NCI-H2227 treated with DMSO at 0.1 percent for 48 hours (cell line): ENCODE results near the gene CNGB1.

Experiments used
- DNase-seq: peaks from one replicate; lab custom pipeline; 2025; lab: John Stamatoyannopoulos, UW

CNGB1 gene

DNA sequence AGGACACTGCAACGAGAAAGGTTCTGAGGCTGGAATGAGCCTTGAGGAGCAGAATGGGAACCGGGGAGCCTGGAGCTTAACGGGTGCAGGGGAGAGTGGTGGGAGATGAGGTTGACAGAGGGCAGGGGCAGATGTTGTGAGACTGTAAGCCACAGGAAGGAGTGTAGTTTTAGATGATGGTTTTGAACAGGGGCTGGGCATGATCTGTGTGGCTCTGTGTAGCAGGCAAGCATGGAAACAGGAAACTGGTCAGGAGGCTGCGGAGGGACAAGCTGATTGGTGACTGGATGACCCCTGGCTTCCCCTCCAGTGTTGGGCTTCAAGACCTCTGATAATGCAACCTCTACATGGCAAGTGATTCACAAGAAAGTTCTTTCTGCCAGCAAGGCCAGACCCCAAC lies 1.4 kb upstream of the CNGB1 start:
- DNase-seq: no peak

DNA sequence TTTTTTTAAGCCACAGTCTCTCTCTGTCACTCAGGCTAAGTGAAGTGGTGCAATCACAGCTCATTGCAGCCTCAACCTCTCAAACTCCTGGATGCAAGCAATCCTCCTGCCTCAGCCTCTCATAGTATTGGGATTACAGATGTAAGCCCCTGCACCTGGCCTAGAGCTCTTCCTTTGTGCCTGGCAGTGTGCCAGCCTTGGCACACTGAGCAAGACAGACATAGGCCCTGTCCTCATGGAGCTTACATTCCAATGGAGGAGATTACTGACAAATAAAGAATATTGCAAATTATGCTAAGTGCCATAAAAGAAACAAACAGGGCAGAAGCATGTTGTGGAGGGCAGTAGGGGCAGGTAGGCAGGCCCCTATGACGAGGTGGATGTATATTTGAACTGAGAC lies 920 bp upstream of the CNGB1 start:
- DNase-seq: no peak

DNA sequence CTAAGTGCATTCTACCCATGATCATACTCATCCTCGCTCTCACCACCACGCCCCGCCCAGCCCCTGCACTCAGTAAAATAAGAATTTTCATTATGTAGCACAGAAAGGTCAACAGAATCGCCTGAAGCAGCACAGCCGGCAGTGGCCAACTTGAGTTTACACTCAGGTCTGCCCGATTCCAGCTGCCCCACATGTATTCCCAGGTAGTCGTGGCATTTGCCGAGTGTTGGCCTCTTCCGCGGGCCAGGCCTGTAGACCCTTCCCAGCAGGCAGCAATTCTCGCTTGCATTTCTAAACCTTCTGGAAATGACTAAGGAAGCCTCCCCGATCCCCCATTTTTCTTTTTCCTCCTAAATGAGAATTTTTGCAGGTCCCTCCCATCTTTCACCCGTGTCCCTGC lies 609 bp downstream of the CNGB1 start:
- DNase-seq: no peak

DNA sequence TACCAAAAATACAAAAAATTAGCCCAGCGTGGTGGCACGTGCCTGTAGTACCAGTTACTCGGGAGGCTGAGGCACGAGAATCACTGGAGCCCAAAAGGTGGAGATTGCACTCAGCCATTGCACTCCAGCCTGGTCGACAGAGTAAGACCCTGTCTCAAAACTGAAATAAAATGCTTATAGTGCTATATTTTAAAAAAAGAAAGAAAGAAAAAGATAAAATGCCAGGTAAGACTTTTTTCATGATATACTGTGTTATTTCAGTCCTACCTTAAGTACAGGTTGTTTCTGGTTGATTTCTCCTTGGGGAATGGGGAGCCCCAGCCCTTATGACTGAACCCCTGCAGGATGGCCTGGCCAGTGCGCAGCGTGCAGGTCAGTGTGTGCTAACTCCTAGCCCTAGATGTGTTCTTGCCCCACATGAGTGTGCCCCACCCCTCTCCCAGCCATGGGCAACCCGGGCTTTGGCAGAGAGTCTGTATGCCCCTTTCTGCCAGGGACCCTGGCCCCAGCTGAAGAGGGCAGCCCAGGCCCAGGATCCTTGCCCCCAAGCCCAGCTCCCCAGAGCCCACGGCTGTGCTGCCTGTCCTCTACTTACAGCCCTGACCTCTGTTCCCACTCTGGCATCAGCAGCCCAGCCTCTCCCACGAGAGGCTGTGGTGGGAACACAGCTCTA lies 1.3 kb downstream of the CNGB1 start:
- DNase-seq: no peak

DNA sequence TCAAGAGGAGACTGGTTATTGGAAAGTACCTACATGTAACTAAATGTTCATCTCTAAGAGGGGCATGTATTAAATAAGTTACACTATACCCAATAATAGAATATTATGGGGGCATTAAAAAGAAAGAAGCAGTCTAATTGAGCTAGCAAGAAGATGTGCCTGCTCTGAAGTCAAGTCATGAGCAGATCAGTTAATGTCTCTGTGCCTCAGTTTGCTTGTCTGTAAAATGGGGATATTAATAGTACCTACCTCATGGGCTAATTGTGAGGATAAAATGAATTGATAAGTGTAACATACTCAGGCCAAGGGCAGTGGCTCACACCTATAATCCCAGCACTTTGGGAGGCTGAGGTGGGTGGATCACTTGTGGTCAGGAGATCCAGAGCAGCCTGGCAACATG lies 3.0 kb downstream of the CNGB1 start:
- no peak for DNase-seq

DNA sequence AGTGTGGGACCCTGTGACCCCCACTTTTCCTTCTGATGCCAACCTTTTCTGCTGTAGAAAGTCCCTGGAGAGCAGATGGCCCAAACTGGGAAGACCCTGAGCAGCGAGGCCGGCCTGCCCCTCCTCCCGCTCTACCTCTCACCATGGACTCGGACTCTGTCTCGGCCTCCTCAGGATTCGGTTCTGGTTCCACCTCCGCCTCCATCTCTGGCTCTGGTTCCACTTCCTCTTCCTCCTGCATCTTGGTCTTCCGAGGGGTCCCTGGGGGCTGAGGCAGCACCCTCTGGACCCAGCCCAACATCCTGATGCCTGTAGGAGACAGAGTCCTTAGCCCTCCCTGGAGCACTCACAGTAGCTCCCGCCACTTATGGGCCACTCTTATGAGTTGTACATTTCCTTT lies 3.9 kb downstream of the CNGB1 start:
- no peak for DNase-seq

DNA sequence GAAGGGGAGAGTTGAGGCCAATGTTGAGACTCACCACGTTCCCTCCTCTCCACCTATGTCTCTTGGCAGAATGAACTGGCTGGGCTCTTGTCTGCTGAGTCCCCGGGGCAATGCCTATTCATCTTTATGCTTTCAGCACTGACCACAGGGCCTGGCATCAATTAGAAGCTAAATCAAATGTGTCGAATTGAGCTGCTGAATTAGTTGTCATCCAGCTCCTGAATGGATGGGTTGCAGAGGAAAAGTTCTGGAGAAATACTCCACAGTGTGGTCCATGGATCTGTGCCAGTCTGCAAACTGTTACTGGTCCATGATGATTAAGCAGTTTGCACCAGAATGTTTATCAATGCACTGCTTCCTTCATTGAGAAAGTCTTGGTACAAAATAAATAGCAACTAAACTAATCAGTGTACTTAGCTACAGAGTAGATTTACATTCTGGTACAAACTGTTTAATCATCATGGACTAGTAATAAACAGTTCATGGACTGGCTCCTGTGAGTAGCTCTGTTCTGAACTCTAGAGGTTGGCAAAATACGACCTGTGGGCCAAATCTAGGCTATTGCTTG lies 4.6 kb downstream of the CNGB1 start:
- no peak for DNase-seq

DNA sequence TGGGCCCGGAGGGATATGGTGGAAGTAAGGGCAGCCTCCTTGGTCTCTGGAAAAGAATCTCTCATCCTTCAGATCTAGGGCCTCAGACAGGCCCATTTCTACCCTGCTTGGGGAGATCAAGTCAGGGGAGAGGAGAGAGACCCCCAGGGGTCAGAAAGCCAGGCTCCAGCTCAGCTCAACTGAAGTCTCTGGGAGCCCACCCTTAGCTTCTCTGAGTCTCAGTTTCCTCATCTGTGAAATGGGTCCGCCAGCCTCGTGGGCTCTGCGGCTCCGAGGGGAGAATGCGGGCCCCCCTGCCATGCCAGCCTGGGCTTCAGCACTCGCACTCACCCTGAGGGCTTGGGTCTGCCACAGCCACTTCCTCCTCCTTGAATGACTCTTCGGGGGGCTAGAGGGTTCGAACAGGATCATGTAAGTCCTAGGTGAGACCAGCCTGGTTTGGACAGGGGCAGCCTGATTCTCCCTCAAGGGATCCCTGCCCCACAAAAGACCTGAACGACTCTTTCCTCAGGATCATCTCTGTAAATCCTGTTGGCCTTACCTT lies 6.7 kb downstream of the CNGB1 start:
- DNase-seq: no peak

DNA sequence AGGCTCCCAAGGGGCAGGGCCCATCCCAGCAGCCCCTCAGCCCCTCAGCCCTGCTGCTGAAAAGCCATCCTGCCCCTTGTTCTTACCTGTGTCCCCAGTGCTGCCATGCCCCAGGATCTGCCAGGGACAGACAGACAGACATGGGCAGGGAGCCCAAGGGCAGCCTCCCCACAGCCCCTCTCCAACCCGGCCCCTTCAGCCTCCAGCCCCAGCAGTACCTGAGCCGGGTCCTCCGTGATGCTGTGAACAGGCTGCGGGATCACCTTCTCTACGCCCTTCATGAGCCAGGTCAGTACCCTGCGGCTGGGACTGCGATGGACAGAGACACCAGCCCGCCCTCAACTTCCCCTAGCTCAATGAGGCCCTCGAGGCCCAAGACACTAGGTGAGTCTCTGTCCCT lies 8.2 kb downstream of the CNGB1 start:
- no peak for DNase-seq

DNA sequence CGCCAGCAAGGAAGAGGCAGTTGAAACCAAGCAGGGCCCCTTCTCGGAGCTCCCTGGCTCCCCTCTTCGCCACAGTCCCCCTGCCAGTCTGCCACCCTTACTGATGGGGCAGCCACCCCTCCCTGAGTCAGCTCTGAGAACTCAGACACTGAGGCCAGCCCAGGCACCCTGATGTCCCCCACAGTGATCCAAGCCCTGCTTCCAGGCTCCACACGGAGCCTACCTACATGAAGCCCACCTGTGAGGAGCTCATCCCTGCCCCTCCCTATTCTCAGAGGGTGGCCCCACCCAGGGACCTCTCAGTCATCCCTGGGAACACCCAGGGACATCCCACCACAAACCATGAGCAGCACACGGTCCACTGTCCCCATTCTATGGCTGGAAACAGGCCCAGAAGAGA lies 8.9 kb downstream of the CNGB1 start:
- no peak for DNase-seq

DNA sequence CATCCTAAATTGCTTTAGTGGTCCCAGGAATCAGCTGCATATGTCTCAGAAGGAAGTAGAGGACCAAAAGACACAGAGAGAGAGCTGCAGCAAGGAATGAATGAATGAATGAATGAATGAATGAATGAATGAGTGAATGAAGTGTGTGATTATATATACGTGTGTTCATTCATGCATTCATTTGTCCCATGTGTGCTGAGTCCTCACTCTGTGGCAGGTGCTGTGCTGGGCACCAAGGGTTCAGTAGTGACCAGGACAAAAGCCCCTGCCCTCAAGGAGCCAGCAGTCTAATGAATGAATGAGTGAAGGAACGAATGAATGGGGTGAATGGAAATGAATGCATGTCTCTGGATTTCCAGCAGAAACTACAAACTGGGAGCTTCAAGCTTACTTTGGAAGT lies 9.4 kb downstream of the CNGB1 start:
- DNase-seq: no peak

DNA sequence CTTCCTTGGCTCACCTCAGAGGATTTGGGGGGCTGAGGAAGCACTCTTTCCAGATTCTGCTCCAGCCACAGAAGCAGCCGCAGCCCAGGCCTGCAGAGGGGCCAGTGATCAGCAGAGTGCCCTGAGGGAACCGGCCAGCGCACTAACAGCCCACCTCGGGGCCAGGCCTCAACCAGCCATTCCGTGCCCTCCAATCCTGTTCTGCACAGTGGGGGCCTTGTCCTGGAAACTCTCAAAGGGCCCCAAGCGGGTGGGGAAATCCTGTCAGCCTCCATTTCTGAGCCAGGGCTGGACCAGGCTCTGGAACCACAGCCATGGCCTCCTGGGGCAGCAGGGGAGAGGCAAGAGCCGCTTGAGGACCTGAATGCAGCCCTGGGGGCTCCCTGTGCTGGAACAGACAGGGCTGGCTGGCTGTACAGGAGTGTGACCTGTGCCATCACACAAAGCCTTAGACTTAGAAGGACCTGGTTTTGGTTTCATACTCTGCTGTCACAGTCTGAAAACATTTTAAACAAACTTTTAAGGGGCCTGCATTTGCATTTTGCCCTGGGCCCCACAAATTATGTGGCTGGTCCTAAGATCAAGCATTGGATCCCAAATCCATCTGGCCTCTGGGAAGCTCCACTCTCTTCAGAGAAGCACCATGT lies 10.0 kb downstream of the CNGB1 start:
- no peak for DNase-seq

DNA sequence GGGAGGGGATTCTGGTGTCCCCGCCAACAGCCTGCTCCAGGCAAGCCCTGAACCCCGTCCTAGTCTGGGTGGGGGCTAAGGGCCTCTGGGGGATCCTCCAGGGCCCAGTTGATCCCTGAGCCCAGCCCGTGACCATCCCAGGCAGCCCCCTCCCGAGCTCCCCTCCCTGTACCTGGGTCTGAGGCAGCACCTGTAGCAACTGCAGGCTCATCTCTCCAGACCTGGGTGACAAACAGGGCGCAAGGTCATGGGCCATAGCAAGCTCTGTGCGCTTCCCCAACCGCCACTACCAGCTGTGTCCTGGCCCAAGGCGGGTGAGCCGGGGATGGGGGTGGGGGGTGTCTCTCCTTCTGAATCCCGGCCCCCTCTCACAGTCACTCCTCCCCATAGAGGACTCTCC lies 10.6 kb downstream of the CNGB1 start:
- DNase-seq: no peak

DNA sequence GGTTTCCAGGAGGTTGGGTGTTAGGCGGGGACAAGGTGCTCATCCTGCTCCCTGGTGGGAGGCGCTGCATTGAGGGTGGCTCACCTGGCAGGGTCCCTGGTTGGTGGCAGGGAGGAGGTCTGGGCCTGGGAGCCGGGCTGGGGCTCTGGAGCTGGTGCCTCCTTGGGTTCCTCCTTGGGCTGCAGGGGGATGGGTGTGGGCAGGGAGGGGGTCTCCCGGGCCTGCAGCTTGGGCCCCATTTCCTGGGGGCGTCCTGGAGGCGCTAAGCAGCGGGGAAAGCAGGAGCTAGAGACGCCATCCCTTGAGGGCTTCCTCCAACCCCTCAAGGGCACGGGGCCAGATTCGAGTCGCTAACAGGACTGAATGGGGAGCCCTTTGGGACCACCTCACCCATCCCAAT lies 11.1 kb downstream of the CNGB1 start:
- no peak for DNase-seq

DNA sequence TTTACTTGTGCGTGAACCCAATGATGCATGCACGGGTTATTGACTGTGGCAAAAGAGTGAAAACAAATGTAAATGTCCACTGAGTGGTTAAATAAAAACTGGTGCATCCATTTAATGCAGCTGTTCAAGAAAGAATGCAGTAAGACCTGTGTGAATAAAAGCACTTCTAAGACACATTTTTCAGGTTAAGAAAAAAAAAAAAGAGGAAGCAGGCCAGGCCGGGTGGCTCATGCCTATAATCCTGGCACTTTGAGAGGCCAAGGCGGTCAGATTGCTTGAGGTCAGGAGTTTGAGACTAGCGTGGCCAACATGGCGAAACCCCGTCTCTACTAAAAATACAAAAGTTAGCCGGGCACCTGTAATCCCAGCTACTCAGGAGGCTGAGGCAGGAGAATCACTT lies 11.8 kb downstream of the CNGB1 start:
- no peak for DNase-seq

DNA sequence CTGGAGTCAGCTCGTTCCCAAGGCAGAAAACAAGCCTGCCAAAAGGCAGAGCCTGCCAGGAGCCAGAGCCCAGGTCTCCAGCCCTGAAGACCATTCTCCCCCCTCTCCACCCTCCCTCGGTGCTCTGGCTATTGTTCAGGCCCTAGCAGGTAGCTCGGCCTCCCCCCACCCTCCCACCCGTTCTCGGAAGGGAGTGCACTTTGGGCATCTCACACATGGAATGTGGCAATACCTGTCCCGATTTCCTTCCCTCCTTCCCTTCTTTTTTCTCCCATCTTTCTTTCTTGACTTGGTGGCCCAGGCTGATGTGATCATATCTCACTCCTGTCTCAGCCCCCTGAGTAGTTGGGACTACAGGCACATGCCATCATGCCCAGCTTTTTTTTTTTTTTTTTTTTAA lies 12.4 kb downstream of the CNGB1 start:
- DNase-seq: no peak

DNA sequence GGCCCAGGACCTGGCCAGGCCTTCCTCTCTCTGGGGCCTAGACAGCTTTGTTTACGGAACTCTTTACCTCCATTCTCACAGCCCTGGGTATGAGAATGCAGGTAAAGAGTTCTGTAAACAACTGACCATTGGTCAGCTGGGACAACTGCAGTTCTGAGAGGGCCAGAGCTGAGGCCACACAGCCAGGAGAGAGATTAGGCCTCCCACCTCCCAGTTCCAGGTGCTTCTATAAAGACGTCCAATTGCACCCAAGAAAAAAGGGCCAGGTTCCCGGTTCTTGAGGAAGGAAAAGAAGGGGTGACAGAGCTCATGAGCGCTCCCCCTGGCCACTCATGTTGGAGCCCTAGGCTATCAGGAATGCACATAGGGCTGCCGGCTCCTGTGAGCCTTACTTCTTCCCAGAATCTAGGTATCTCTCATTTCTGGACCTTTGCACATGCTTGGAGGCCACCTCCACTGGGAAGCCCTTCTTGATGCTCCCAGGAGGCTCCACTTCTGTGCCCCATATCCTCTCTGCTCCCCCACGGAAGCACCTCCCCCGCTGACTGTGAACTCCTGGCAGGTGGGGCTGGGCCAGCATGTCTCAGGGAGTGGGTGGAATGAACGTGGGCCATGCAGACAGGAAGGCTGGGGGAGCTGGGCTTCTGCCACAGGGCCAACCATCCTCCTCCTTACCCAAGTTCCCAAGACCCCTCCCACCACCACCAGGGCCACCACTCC lies 13.1 kb downstream of the CNGB1 start:
- DNase-seq: no peak

DNA sequence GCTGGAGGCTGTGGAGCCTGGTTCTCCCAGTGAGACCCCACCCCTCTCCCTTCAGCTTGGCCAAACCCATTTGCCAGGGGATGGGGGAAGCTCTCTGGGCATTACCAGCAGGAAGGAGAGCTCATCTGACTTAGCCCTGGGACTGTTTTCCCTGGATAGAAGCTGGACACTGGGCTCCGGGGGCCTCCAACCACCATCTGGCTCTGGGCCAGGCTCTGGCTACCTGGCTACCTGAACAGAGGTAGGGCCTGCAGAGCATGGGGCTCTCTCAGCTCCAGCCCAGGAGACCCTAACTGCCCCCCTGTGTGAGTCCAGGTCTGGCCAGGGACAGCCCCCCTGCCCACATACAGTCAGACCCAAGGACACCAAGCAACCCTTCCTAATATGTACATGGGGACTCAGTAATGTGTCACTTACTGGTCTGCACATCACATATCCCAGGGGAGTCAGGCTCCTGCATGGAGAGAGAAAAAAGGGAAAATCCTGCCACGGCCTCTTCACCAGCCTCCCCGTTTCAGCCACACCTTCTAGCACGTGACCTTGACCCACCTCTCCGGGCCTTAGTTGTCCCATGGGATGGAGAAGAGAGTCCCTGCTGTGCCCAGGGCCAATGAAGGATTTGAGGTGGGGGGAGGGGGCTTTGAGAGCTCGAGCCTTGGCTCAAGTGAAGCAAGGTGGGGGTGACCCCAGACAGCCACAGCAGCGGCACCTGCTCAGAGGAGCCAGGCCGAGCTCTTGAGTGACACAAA lies 13.8 kb downstream of the CNGB1 start:
- no peak for DNase-seq

DNA sequence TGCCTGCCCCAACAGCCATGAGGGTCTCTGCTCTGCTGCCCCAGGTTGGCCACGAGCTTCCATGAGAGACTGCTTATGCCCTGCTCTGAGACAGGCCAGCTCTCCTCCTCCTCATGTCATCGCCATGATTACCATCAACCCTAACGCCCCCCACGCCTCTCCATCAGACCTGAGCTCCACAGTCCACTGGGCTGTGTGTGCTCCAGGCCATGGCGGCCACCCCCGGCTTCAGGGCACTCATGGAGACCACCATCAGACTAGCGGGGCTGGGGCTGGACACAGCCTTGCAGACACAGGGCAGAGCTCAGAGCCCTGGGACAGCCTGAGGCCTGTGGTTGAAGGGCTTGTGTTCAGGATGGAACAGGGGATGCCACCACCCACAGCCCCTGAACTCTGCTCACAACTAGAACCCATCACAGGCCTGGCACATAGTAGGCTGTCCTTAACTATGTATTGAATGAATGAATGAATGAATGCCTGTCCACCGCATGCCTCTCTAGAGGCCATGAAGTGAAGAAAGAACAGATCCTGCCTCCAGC lies 14.6 kb downstream of the CNGB1 start:
- no peak for DNase-seq

DNA sequence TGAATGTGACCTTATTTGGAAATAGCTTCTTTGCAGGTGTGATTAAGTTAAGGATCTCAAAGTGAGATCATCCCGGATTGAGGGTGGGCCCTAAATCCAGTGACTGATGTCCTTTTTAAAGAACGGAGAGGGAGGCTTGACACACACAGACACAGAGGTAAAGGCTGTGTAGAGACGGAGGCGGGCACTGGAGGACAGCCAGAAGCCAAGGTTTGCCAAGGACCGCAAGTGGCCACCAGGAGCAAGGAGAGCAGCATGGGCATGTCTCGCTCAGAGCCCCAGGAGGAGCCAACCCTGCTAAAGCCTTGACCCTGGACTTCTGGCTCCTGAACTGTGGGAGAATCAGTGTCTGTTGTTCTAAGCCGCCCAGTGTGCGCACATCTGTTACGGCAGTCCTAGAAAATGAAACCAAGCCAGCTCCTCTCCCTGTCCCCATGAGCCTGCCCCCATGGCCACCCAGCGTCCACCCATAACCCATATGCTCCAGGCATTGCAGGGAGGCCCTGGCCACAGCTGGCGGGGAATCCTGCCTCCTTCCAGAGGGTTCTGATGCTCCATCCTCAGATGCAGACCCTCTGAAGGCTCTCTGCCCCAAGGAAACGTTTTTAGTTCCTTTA lies 15.2 kb downstream of the CNGB1 start:
- no peak for DNase-seq

DNA sequence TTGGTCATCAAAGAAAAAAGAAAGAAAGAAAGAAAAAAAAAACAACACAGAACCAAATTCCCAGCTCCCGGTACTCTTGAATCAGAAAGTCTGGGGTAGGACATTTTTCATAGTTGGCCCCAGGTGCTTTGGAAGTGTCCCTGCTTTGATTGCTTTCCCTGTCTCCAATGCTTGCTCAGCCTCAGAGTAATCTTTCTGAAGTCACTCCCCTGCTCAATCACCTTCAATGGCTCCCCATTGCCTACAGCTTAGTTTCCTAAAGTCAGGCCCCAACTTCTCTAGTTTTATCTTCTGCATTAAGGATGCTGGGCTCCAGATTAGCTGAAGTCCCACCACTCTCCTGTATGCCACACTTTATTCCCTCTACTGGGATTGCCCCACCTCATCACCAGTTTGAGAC lies 17.1 kb downstream of the CNGB1 start:
- no peak for DNase-seq

DNA sequence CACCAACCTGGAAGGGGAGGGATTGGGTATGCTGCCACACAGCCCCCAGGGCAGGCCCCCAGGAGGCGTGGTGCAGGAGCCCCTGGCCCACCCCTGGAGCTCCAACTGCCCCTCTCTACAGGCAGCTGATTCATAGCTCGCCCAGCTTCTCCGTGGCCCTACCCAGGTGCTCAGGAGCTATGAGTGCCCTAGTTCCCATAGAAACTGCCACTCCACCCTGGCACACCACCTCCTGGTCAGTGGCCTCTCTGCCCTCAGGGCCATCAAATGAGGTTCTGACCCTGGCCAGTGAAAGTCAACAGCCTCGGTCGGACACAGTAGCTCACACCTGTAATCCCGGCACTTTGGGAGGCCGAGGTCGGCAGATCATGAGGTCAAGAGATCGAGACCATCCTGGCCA lies 18.0 kb downstream of the CNGB1 start:
- no peak for DNase-seq
